Measurements from ENCODE around the gene CHRM5. TPM values are rescaled to one million over a fixed set of nuclear protein-coding genes. Genes with fewer than 3 reads are reported as not detected.

Gene CHRM5
- total and polyA plus RNA-seq, 2 experiments from 2014 or later, result not detected

DNA sequence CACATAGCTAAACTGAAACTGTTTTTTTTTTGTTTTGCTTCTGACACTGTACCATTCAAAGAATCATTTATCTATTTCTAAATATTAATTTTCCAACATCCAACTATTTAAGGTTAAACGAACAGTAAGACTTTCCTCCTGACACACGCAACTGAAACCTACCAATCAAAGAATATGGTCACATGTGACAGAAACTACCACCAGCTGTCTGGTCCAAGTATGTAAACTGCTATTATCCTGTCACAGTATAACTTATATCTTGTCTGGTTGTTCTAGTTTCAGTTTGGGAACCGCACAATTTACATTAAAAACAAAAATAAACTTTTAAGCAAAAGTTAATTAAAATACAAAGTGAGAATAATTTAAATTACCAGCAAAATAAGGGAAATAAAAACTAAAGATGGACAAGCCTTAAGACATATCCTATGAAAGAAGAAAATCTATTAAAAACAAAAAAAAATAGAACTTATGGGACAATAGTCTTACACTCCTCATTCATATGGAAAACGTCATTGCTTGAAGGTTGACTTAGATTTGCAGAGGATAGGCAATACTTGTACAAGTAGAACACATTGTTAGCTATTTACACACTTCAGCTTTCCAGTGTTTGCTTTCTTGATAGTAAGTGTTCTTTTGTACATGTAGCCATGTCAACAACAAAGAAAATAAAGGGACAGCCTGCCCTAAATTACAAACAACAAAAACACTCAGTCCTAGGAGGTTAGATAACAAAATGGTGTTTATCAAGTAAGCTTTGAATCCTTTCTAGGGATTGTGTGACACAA lies 26.8 kb upstream of the CHRM5 start:
- no peaks in the 10 kb centered on the region for H3K9me2 ChIP-seq (replicated peaks; ENCODE audit: insufficient read depth)
- DNase-seq (ENCODE audit: low spot score), result no peak
- peaks cover 3% of the 10 kb centered on the region for H3K4me1 ChIP-seq (ENCODE audit: insufficient read depth)
- TF ChIP-seq EZH2 (IDR thresholded peaks at IDR 0.05; ENCODE audit: borderline replicate concordance) (no peak), EZH2phosphoT487 (IDR thresholded peaks at IDR 0.05; ENCODE audit: low read depth, severe bottlenecking, unreplicated experiment) (no peak)
- TF ChIP-seq, protein P1, sequence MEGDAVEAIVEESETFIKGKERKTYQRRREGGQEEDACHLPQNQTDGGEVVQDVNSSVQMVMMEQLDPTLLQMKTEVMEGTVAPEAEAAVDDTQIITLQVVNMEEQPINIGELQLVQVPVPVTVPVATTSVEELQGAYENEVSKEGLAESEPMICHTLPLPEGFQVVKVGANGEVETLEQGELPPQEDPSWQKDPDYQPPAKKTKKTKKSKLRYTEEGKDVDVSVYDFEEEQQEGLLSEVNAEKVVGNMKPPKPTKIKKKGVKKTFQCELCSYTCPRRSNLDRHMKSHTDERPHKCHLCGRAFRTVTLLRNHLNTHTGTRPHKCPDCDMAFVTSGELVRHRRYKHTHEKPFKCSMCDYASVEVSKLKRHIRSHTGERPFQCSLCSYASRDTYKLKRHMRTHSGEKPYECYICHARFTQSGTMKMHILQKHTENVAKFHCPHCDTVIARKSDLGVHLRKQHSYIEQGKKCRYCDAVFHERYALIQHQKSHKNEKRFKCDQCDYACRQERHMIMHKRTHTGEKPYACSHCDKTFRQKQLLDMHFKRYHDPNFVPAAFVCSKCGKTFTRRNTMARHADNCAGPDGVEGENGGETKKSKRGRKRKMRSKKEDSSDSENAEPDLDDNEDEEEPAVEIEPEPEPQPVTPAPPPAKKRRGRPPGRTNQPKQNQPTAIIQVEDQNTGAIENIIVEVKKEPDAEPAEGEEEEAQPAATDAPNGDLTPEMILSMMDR (IDR thresholded peaks at IDR 0.05; ENCODE audit: poor library complexity), result no peak
- no peak overlapping the region for H3K4me3 ChIP-seq
- H3K9me3 ChIP-seq (ENCODE audit: low read depth), result no peaks in the 10 kb centered on the region
- H4K20me1 ChIP-seq (ENCODE audit: insufficient read depth, poor library complexity, severe bottlenecking), result no peaks in the 10 kb centered on the region
- no peak overlapping the region for H2AFZ ChIP-seq
- no peak overlapping the region for H3K4me2 ChIP-seq
- H3K27ac ChIP-seq, result no peak overlapping the region
- no peaks in the 10 kb centered on the region for H3K79me2 ChIP-seq
- H3K27me3 ChIP-seq, result no peaks in the 10 kb centered on the region
- WGBS (ENCODE audit: low lambda C conversion rate, missing lambda C conversion rate), result 73% methylated on average over 4 of the region's 4 CpGs
- no peaks in the 10 kb centered on the region for H3K36me3 ChIP-seq (replicated peaks; ENCODE audit: insufficient read depth, low read depth)

DNA sequence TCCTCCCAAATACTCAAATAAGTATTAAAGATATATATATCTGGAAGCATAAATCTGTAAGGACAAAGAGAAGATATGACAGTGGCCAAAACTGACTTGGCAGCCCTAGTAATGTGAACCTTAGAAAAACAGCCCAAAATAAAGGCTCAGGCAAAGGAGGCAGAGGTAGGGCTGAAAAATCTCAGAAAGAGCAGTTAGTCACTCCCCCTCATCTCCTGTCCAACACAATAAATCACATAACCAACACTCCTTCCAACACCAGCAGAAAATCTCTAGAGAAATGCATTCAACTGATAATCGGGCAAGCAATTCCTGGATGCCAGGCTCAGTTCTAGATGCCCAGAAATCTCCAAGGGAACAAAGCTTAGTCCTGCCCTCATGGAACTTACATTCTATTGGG lies 22.1 kb upstream of the CHRM5 start:
- Histone ChIP-seq H3K79me2 (no peaks in the 10 kb centered on the region), H3K4me2 (no peak overlapping the region), H2AFZ (no peak overlapping the region), H3K9me2 (replicated peaks; ENCODE audit: insufficient read depth) (no peaks in the 10 kb centered on the region), H3K4me3 (no peak overlapping the region), H3K9me3 (ENCODE audit: low read depth) (no peaks in the 10 kb centered on the region), H3K4me1 (ENCODE audit: insufficient read depth) (peaks cover 3% of the 10 kb centered on the region), H3K36me3 (replicated peaks; ENCODE audit: insufficient read depth, low read depth) (no peaks in the 10 kb centered on the region), H3K27me3 (no peaks in the 10 kb centered on the region), H4K20me1 (ENCODE audit: insufficient read depth, poor library complexity, severe bottlenecking) (no peaks in the 10 kb centered on the region), H3K27ac (no peak overlapping the region)
- DNase-seq (ENCODE audit: low spot score), result no peak
- 95% methylated on average over 1 of the region's 1 CpG for WGBS (ENCODE audit: low lambda C conversion rate, missing lambda C conversion rate)
- TF ChIP-seq EZH2phosphoT487 (IDR thresholded peaks at IDR 0.05; ENCODE audit: low read depth, severe bottlenecking, unreplicated experiment), result no peak
- no peak for TF ChIP-seq EZH2 (IDR thresholded peaks at IDR 0.05; ENCODE audit: borderline replicate concordance)
- TF ChIP-seq, protein P1 (IDR thresholded peaks at IDR 0.05; ENCODE audit: poor library complexity), result no peak

DNA sequence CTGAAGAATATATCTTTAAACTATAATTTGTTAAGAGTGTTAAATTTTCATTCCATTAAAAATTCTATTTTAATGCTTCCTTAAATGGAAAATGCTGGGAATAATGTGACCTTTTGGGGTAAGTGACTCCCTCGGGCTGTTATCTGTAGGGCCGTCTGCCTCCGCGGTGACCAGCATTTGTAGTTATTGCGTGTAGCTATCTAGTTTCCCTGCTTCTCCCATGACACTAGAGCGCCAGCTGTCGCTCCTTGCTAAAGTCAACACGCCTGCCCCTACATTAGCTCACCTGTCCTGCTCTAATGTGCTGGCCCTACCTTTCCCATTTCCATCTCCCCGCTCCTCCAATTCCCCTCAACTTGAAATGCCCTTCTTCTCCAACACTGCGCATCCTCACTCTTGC lies 12.4 kb upstream of the CHRM5 start:
- no peak overlapping the region for H3K4me2 ChIP-seq
- H3K36me3 ChIP-seq (replicated peaks; ENCODE audit: insufficient read depth, low read depth), result no peaks in the 10 kb centered on the region
- H3K27me3 ChIP-seq, result no peaks in the 10 kb centered on the region
- WGBS (ENCODE audit: low lambda C conversion rate, missing lambda C conversion rate), result 78% methylated on average over 10 of the region's 10 CpGs
- no peak overlapping the region for H3K4me3 ChIP-seq
- TF ChIP-seq EZH2 (IDR thresholded peaks at IDR 0.05; ENCODE audit: borderline replicate concordance) (no peak), EZH2phosphoT487 (IDR thresholded peaks at IDR 0.05; ENCODE audit: low read depth, severe bottlenecking, unreplicated experiment) (no peak)
- TF ChIP-seq, protein P1 (IDR thresholded peaks at IDR 0.05; ENCODE audit: poor library complexity), result no peak
- H4K20me1 ChIP-seq (ENCODE audit: insufficient read depth, poor library complexity, severe bottlenecking), result no peaks in the 10 kb centered on the region
- no peak overlapping the region for H3K27ac ChIP-seq
- no peak overlapping the region for H2AFZ ChIP-seq
- no peaks in the 10 kb centered on the region for H3K4me1 ChIP-seq (ENCODE audit: insufficient read depth)
- H3K79me2 ChIP-seq, result no peaks in the 10 kb centered on the region
- H3K9me3 ChIP-seq (ENCODE audit: low read depth), result no peaks in the 10 kb centered on the region
- H3K9me2 ChIP-seq (replicated peaks; ENCODE audit: insufficient read depth), result no peaks in the 10 kb centered on the region
- no peak for DNase-seq (ENCODE audit: low spot score)
